H1 (cell line): Measurements from ENCODE around the gene ELOA. TPM values are rescaled to one million over a fixed set of nuclear protein-coding genes. Genes with fewer than 3 reads are reported as not detected.

Experiments used
- CTCF ChIA-PET: fragments of 300-600 bp; sonication (Branson Sonifier 250); formaldehyde crosslinking; loops from one replicate; lab custom pipeline; 2021; ENCODE audit not compliant: partially characterized antibody; lab: Charles Lee
- POLR2A ChIA-PET: fragments of 300-600 bp; sonication (Branson Sonifier 250); formaldehyde crosslinking; loops from one replicate; lab custom pipeline; 2021; ENCODE audit warnings: inconsistent platforms; ENCODE audit not compliant: partially characterized antibody; lab: Charles Lee
- DNase-seq, 2 experiments: peaks; one replicate each; pipeline versions ENCODE4 v3.0.0 to v3.0.0-alpha.2; 2010 to 2022; ENCODE audit warnings: low spot score in 2 of 2, low read depth in 1 of 2, mixed read lengths in 1 of 2
- FAIRE-seq: peaks from 2 replicates; lab custom pipeline; 2011; peaks lifted over from hg19 to GRCh38; lab: Jason Lieb, UNC
- H2AFZ ChIP-seq: 2 replicates; pipeline ENCODE4 v1.8.1; 2012; ENCODE audit warnings: low read length, inconsistent platforms
- H2AK5ac ChIP-seq: 2 replicates; pipeline ENCODE4 v1.6.1; 2013; ENCODE audit warnings: low read depth, low read length
- H2BK120ac ChIP-seq: replicated peaks from 2 replicates; pipeline ENCODE3; 2013; ENCODE audit warnings: low read depth, low read length, inconsistent platforms
- H2BK12ac ChIP-seq: 2 replicates; pipeline ENCODE4 v1.6.1; 2013; ENCODE audit warnings: low read depth, low read length
- H2BK15ac ChIP-seq: 2 replicates; pipeline ENCODE4 v1.6.1; 2013; ENCODE audit warnings: low read length
- H2BK20ac ChIP-seq: 2 replicates; pipeline ENCODE4 v1.6.1; 2013; ENCODE audit warnings: low read length
- H2BK5ac ChIP-seq: 2 replicates; pipeline ENCODE4 v1.6.1; 2013; ENCODE audit warnings: low read depth, low read length
- H3K14ac ChIP-seq: 2 replicates; pipeline ENCODE4 v1.6.1; 2013; ENCODE audit warnings: inconsistent platforms; ENCODE audit not compliant: insufficient read length
- H3K18ac ChIP-seq: 2 replicates; pipeline ENCODE4 v1.6.1; 2013; ENCODE audit warnings: low read length; ENCODE audit errors: extremely low read depth
- H3K23ac ChIP-seq: 2 replicates; pipeline ENCODE4 v1.6.1; 2013; ENCODE audit warnings: inconsistent platforms; ENCODE audit not compliant: insufficient read length
- H3K23me2 ChIP-seq: 2 replicates; pipeline ENCODE4 v1.6.1; 2013; ENCODE audit warnings: low read depth, low read length
- H3K27ac ChIP-seq: 2 replicates; pipeline ENCODE4 v1.6.1; 2011; ENCODE audit warnings: low read depth, low read length, inconsistent platforms
- H3K27me3 ChIP-seq, 4 experiments: replicated peaks in 1 of 4; 1 replicate in 1 of 4; 2 replicates in 3 of 4; pipeline versions ENCODE4 v1.6.1 to v1.8.1; 2011 to 2013; ENCODE audit warnings: low read length in 3 of 4, mild to moderate bottlenecking in 3 of 4, inconsistent platforms in 2 of 4, mixed read lengths in 2 of 4, moderate library complexity in 1 of 4; ENCODE audit not compliant: control insufficient read depth in 3 of 4, insufficient read depth in 3 of 4; ENCODE audit errors: extremely low read depth in 1 of 4
- H3K36me3 ChIP-seq, 4 experiments: 2 replicates each; pipeline versions ENCODE4 v1.6.1 to v1.8.1; 2011 to 2013; ENCODE audit warnings: mild to moderate bottlenecking in 4 of 4, low read length in 3 of 4, moderate library complexity in 2 of 4, control low read depth in 1 of 4, inconsistent platforms in 1 of 4; ENCODE audit not compliant: insufficient read depth in 4 of 4, control insufficient read depth in 2 of 4
- H3K4ac ChIP-seq: replicated peaks from 2 replicates; pipeline ENCODE3; 2013; ENCODE audit warnings: low read length, low read depth, mixed read lengths, inconsistent platforms; ENCODE audit not compliant: insufficient read length
- H3K4me1 ChIP-seq, 4 experiments: replicated peaks in 1 of 4; 1 replicate in 1 of 4; 2 replicates in 3 of 4; pipeline versions ENCODE4 v1.6.1 to v1.8.1; 2011 to 2013; ENCODE audit warnings: low read length in 3 of 4, inconsistent platforms in 2 of 4, mixed read lengths in 1 of 4; ENCODE audit not compliant: insufficient read depth in 4 of 4, control insufficient read depth in 3 of 4
- H3K4me2 ChIP-seq, 2 experiments: 2 replicates each; pipeline versions ENCODE4 v1.6.1 to v1.8.1; 2011 to 2013; ENCODE audit warnings: low read depth in 2 of 2, low read length in 2 of 2, control low read depth in 1 of 2, inconsistent platforms in 1 of 2, mild to moderate bottlenecking in 1 of 2; ENCODE audit not compliant: insufficient read depth in 1 of 2
- H3K4me3 ChIP-seq, 4 experiments: fragments of 200-600, 300-600 bp in 1 of 4; sonication (generic), shearing (Covaris generic), sonication (Bioruptor Twin) in 1 of 4; 2 replicates each; pipeline versions ENCODE4 v1.5.1 to v1.8.1; 2011 to 2016; ENCODE audit warnings: low read length in 4 of 4, low read depth in 3 of 4, control low read depth in 2 of 4, inconsistent platforms in 2 of 4, mild to moderate bottlenecking in 2 of 4, mixed read lengths in 1 of 4, moderate library complexity in 1 of 4; ENCODE audit not compliant: insufficient read depth in 2 of 4; ENCODE audit errors: extremely low read depth in 1 of 4
- H3K56ac ChIP-seq: replicated peaks from 2 replicates; pipeline ENCODE3; 2013; ENCODE audit warnings: low read depth, mild to moderate bottlenecking, mixed read lengths, low read length, inconsistent platforms; ENCODE audit not compliant: insufficient read length
- H3K79me1 ChIP-seq: 2 replicates; pipeline ENCODE4 v1.6.1; 2013; ENCODE audit warnings: low read depth, low read length, control low read depth
- H3K79me2 ChIP-seq, 2 experiments: 2 replicates each; pipeline versions ENCODE4 v1.6.1 to v1.8.1; 2012 to 2013; ENCODE audit warnings: low read length in 2 of 2, mild to moderate bottlenecking in 2 of 2, inconsistent platforms in 1 of 2; ENCODE audit not compliant: insufficient read depth in 2 of 2, control insufficient read depth in 1 of 2
- H3K9ac ChIP-seq, 4 experiments: replicated peaks in 1 of 4; 1 replicate in 1 of 4; 2 replicates in 3 of 4; pipeline versions ENCODE4 v1.6.1 to v1.8.1; 2011 to 2013; ENCODE audit warnings: low read depth in 3 of 4, low read length in 3 of 4, control low read depth in 2 of 4, mild to moderate bottlenecking in 2 of 4, moderate library complexity in 2 of 4, inconsistent platforms in 1 of 4; ENCODE audit errors: extremely low read depth in 1 of 4
- H3K9me3 ChIP-seq, 2 experiments: 2 replicates each; pipeline versions ENCODE4 v1.6.1 to v1.8.1; 2012 to 2013; ENCODE audit warnings: mild to moderate bottlenecking in 2 of 2, moderate library complexity in 2 of 2, control low read depth in 1 of 2, inconsistent platforms in 1 of 2, low read depth in 1 of 2, low read length in 1 of 2, mixed read lengths in 1 of 2; ENCODE audit not compliant: insufficient read depth in 2 of 2
- H4K20me1 ChIP-seq, 2 experiments: replicated peaks in 1 of 2; 2 replicates each; pipeline versions ENCODE3 to v1.8.1; 2011 to 2013; ENCODE audit warnings: inconsistent platforms in 2 of 2, low read length in 2 of 2, mild to moderate bottlenecking in 1 of 2; ENCODE audit not compliant: insufficient read depth in 2 of 2, control insufficient read depth in 1 of 2
- H4K5ac ChIP-seq: 2 replicates; pipeline ENCODE4 v1.6.1; 2013; ENCODE audit warnings: low read length, low read depth, mixed read lengths, inconsistent platforms; ENCODE audit not compliant: insufficient read length
- H4K8ac ChIP-seq: 2 replicates; pipeline ENCODE4 v1.8.0; 2013; ENCODE audit warnings: mild to moderate bottlenecking, moderate library complexity, low read length, inconsistent platforms; ENCODE audit not compliant: insufficient read depth; ENCODE audit errors: extremely low read depth
- H4K91ac ChIP-seq: replicated peaks from 2 replicates; pipeline ENCODE3; 2013; ENCODE audit warnings: low read length, mixed read lengths, inconsistent platforms; ENCODE audit not compliant: insufficient read length
- RAD21 ChIP-seq, 2 experiments: IDR thresholded peaks in 1 of 2; conservative IDR thresholded peaks in 1 of 2; 2 replicates each; pipeline ENCODE4 v1.6.1; 2011; ENCODE audit warnings: low read depth in 2 of 2, low read length in 2 of 2, improper control_type of control experiment in 1 of 2, inconsistent platforms in 1 of 2, mild to moderate bottlenecking in 1 of 2, moderate library complexity in 1 of 2
- ZNF274 ChIP-seq: IDR thresholded peaks from 2 replicates; pipeline ENCODE4 v1.7.0; 2012; ENCODE audit warnings: low read length, borderline replicate concordance; ENCODE audit errors: extremely low read depth
- WGBS, 2 experiments: shearing (Covaris generic) in 1 of 2; methylation state at CpG; one replicate each; pipeline versions ENCODE4 v1.1.6 to v1.1.7; 2013 to 2015; ENCODE audit warnings: low lambda C conversion rate in 2 of 2, mixed read lengths in 2 of 2, inconsistent platforms in 1 of 2, low coverage in 1 of 2, missing lambda C conversion rate in 1 of 2; ENCODE audit not compliant: insufficient replicate concordance in 2 of 2, insufficient coverage in 1 of 2, insufficient read length in 1 of 2; ENCODE audit errors: extremely low coverage in 1 of 2, missing lambda C conversion rate in 1 of 2; 5-methylcytosine and 5-hydroxymethylcytosine counted together
- polyA plus RNA-seq, 7 experiments: library from polyadenylated mRNA; depleted of rRNA in 3 of 7; stranded (reverse) in 5 of 7; unstranded in 2 of 7; fragments of >200 nt in 5 of 7; fragments of 200-250 nt in 2 of 7; gene quantifications; 1 replicate in 5 of 7; 2 replicates in 1 of 7; 4 replicates in 1 of 7; pipeline versions ENCODE4 v1.2.1 to v1.2.3, GENCODE V29; 2011 to 2013; ENCODE audit warnings: missing spikeins in 2 of 7, mixed read lengths in 2 of 7
- total RNA-seq: library from RNA; stranded (reverse); fragmentation: NEBNext Ultra II Directional; extraction: Animal tissue kit (Norgen Biotek cat#: 25700); gene quantifications from 2 replicates; pipeline ENCODE4 v1.2.1, GENCODE V29; 2021
- TF ChIP-seq, protein P1 (sequence below), 3 experiments: IDR thresholded peaks; 1 replicate in 2 of 3; 2 replicates in 1 of 3; pipeline versions ENCODE4 v1.5.1 to v1.6.1; 2011; ENCODE audit warnings: low read length in 3 of 3, mild to moderate bottlenecking in 3 of 3, inconsistent platforms in 2 of 3, low read depth in 1 of 3, moderate library complexity in 1 of 3; ENCODE audit not compliant: insufficient read depth in 1 of 3; ENCODE audit errors: control extremely low read depth in 1 of 3

The ELOA gene
- total and polyA plus RNA-seq, 2 of the 8 experiments (the other 6 are each of a cell fraction or from before 2014, with no cell fraction given): 15.7 to 61.1 TPM

GRCh38 chr1:23745515-23745914, 2.2 kb downstream of the ELOA start:
- peaks cover 4% of the 10 kb centered on the region; the same call in 1 of the 2 replicates for H3K23me2 ChIP-seq
- no peak overlapping the region for H2BK5ac ChIP-seq
- no peaks in the 10 kb centered on the region for H3K27me3 ChIP-seq
- H3K4ac ChIP-seq: no peak overlapping the region
- H3K79me2 ChIP-seq: peaks cover 19 to 57% of the 10 kb centered on the region in 2 experiments
- no peak overlapping the region for H2BK12ac ChIP-seq
- no peak overlapping the region for H2BK15ac ChIP-seq
- no peak overlapping the region for H2BK120ac ChIP-seq
- no peak for DNase-seq
- no peak overlapping the region for H2AFZ ChIP-seq
- no peak overlapping the region for H4K8ac ChIP-seq
- no peak overlapping the region for H3K23ac ChIP-seq
- no peak overlapping the region for H3K27ac ChIP-seq
- H4K91ac ChIP-seq: no peak overlapping the region
- peak overlapping the region in 1 of 2 experiments; percentile 76; a peak in 2 of 4 replicates for H3K4me2 ChIP-seq
- ChIA-PET CTCF (interaction anchor here (0.6 to 3.1 kb wide), 13 partner anchors 9 to 533 kb away, joined by 3 to 9 read pairs (median 4); partner anchors contain the start of gene RPL11), POLR2A (interaction anchor here (0.5 to 13.6 kb wide), 2 partner anchors 49 to 199 kb away, joined by 3 to 190 read pairs; partner anchors contain the start of gene RPL11)
- H3K14ac ChIP-seq: no peak overlapping the region
- H2BK20ac ChIP-seq: no peak overlapping the region
- peaks cover 3 to 10% (median 3%) of the 10 kb centered on the region in 4 experiments; a peak in 4 of 7 replicates for H3K4me1 ChIP-seq
- peak overlapping the region in 1 of 4 experiments; percentile 86; a peak in 1 of 8 replicates for H3K4me3 ChIP-seq
- H3K36me3 ChIP-seq: peaks cover 0 to 15% (median 5%) of the 10 kb centered on the region in 4 experiments; a peak in 5 of 8 replicates
- H3K9me3 ChIP-seq: no peaks in the 10 kb centered on the region
- WGBS, 2 experiments: 89% methylated on average over 1 of the region's 1 CpG; no CpG with 5 or more reads in 1 of the 2 experiments
- peaks cover 9 to 12% of the 10 kb centered on the region in 2 experiments for H4K20me1 ChIP-seq
- no peak overlapping the region for H3K56ac ChIP-seq
- H2AK5ac ChIP-seq: no peak overlapping the region
- no peak overlapping the region for H4K5ac ChIP-seq
- TF ChIP-seq RAD21 (IDR thresholded peaks at IDR 0.05 in 1 of 2, conservative IDR thresholded peaks at IDR 0.05 in 1 of 2; ENCODE audit: low read depth in 2 of 2, low read length in 2 of 2): 0 out of 4 replicates have a peak, but pooled peaks of 1 of the 2 experiments have one; percentile 15
- TF ChIP-seq, protein P1, sequence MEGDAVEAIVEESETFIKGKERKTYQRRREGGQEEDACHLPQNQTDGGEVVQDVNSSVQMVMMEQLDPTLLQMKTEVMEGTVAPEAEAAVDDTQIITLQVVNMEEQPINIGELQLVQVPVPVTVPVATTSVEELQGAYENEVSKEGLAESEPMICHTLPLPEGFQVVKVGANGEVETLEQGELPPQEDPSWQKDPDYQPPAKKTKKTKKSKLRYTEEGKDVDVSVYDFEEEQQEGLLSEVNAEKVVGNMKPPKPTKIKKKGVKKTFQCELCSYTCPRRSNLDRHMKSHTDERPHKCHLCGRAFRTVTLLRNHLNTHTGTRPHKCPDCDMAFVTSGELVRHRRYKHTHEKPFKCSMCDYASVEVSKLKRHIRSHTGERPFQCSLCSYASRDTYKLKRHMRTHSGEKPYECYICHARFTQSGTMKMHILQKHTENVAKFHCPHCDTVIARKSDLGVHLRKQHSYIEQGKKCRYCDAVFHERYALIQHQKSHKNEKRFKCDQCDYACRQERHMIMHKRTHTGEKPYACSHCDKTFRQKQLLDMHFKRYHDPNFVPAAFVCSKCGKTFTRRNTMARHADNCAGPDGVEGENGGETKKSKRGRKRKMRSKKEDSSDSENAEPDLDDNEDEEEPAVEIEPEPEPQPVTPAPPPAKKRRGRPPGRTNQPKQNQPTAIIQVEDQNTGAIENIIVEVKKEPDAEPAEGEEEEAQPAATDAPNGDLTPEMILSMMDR (IDR thresholded peaks at IDR 0.05; ENCODE audit: control extremely low read depth in 1 of 3, insufficient read depth in 1 of 3, low read depth in 1 of 3, low read length in 3 of 3): peak in 1 of 3 experiments; percentile 35; a peak in 1 of 4 replicates
- no peak for TF ChIP-seq ZNF274
- H3K18ac ChIP-seq: no peak overlapping the region
- H3K9ac ChIP-seq: no peak overlapping the region
- FAIRE-seq: no peak
- H3K79me1 ChIP-seq: peaks cover 4% of the 10 kb centered on the region; the same call in 1 of the 2 replicates
